A673 (cell line): ENCODE results near the gene KCND2. TPM values are rescaled to one million over a fixed set of nuclear protein-coding genes. Genes with fewer than 3 reads are reported as not detected.

Experiments
- BruUV-seq: library from RNA; stranded (reverse); fragments of 400-500 nt; replicated peaks from 2 replicates; lab custom pipeline; 2021; lab: Mats Ljungman, UMichigan
- CTCF ChIA-PET: fragments of 300-600 bp; sonication (Branson Sonifier 250); formaldehyde crosslinking; loops from one replicate; lab custom pipeline; 2022; ENCODE audit warnings: antibody characterized with exemption; lab: Charles Lee
- POLR2A ChIA-PET: fragments of 300-600 bp; sonication (Branson Sonifier 250); formaldehyde crosslinking; loops from one replicate; lab custom pipeline; 2022; ENCODE audit warnings: antibody characterized with exemption; ENCODE audit not compliant: low non-redundant PET; lab: Charles Lee
- DNase-seq: peaks from one replicate; pipeline ENCODE4 v3.0.0-alpha.2; 2015; ENCODE audit warnings: low spot score
- H3K27ac ChIP-seq: fragments of 200-600 bp; sonication (generic); 2 replicates; pipeline ENCODE4 v1.5.1; 2016; ENCODE audit warnings: mixed run types, low read depth, mild to moderate bottlenecking, mixed read lengths, antibody characterized with exemption, low read length; ENCODE audit not compliant: poor library complexity, severe bottlenecking
- H3K27me3 ChIP-seq: fragments of 200-600 bp; sonication (generic); replicated peaks from 2 replicates; pipeline ENCODE4 v1.6.1; 2017; ENCODE audit warnings: mixed run types, low read depth, mild to moderate bottlenecking, mixed read lengths, antibody characterized with exemption, low read length; ENCODE audit not compliant: insufficient read depth, poor library complexity
- H3K36me3 ChIP-seq: fragments of 200-600 bp; sonication (generic); 2 replicates; pipeline ENCODE4 v1.6.1; 2016; ENCODE audit warnings: mixed run types, mild to moderate bottlenecking, mixed read lengths, antibody characterized with exemption, low read length; ENCODE audit not compliant: insufficient read depth, poor library complexity, severe bottlenecking
- H3K4me1 ChIP-seq: fragments of 200-600 bp; sonication (generic); 2 replicates; pipeline ENCODE4 v1.6.1; 2017; ENCODE audit warnings: mixed run types, mild to moderate bottlenecking, mixed read lengths, antibody characterized with exemption, low read length; ENCODE audit not compliant: insufficient read depth, poor library complexity, severe bottlenecking
- H3K4me3 ChIP-seq: fragments of 200-600 bp; sonication (generic); 2 replicates; pipeline ENCODE4 v1.5.1; 2016; ENCODE audit warnings: low read depth, mixed run types, mild to moderate bottlenecking, mixed read lengths, low read length; ENCODE audit not compliant: poor library complexity, severe bottlenecking
- H3K9me3 ChIP-seq: fragments of 200-600 bp; sonication (generic); 2 replicates; pipeline ENCODE4 v1.6.1; 2016; ENCODE audit warnings: mixed run types, low read depth, mild to moderate bottlenecking, mixed read lengths, antibody characterized with exemption, low read length; ENCODE audit not compliant: poor library complexity, severe bottlenecking
- EZH2 ChIP-seq: fragments of 200-600 bp; sonication (generic); IDR thresholded peaks from 2 replicates; pipeline ENCODE4 v1.6.1; 2017; ENCODE audit warnings: borderline replicate concordance, low read depth, mild to moderate bottlenecking, mixed read lengths, antibody characterized with exemption, low read length; ENCODE audit not compliant: poor library complexity, severe bottlenecking
- intact Hi-C: fragments of 100-400 bp; cut with micrococcal nuclease; formaldehyde crosslinking; loops from one replicate; pipeline ENCODE4 v1.10.0; 2022; ENCODE audit not compliant: unreplicated experiment
- total RNA-seq: library from RNA; stranded (reverse); gene quantifications from 2 replicates; pipeline ENCODE4 v1.2.3, GENCODE V29; 2021
- TF ChIP-seq, protein P1 (sequence below): fragments of 300-800, 200-600 bp; sonication (generic); conservative IDR thresholded peaks from 2 replicates; pipeline ENCODE4 v1.5.1; 2017; ENCODE audit warnings: low read depth, mild to moderate bottlenecking, antibody characterized with exemption, low read length, moderate library complexity, mixed read lengths

Gene KCND2
- total RNA-seq, 1 experiment from 2014 or later = not detected

DNA sequence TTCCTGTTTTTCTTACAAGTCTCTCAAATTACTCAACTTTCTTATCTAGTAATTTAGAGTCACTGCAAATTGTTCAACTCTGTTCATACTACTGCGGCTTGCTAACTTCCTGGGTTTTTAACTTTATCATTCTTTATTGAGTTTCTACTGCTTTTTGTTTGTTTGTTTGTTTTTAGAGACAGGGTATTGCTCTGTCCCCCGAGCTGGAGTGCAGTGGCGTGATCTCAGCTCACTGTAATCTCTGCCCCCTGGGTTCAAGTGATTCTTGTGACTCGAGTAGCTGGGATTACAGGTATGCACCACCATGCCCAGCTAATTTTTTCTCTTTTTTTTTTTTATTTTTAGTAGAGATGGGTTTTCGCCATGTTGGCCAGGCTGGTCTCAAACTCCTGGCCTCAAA, 402.1 kb downstream of the KCND2 start:
- Histone ChIP-seq H3K36me3 (no peaks in the 10 kb centered on the region), H3K9me3 (no peaks in the 10 kb centered on the region), H3K27ac (no peak overlapping the region), H3K27me3 (no peaks in the 10 kb centered on the region), H3K4me1 (no peaks in the 10 kb centered on the region), H3K4me3 (no peak overlapping the region)
- TF ChIP-seq, protein P1, sequence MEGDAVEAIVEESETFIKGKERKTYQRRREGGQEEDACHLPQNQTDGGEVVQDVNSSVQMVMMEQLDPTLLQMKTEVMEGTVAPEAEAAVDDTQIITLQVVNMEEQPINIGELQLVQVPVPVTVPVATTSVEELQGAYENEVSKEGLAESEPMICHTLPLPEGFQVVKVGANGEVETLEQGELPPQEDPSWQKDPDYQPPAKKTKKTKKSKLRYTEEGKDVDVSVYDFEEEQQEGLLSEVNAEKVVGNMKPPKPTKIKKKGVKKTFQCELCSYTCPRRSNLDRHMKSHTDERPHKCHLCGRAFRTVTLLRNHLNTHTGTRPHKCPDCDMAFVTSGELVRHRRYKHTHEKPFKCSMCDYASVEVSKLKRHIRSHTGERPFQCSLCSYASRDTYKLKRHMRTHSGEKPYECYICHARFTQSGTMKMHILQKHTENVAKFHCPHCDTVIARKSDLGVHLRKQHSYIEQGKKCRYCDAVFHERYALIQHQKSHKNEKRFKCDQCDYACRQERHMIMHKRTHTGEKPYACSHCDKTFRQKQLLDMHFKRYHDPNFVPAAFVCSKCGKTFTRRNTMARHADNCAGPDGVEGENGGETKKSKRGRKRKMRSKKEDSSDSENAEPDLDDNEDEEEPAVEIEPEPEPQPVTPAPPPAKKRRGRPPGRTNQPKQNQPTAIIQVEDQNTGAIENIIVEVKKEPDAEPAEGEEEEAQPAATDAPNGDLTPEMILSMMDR = no peak
- TF ChIP-seq EZH2 = no peak
- POLR2A ChIA-PET = no interaction called here
- intact Hi-C loops = no loop called here
- CTCF ChIA-PET = no interaction called here
- no peak for DNase-seq
- no TSS peak for BruUV-seq

- TF ChIP-seq, protein P1 = no peak
- TF ChIP-seq EZH2 = no peak
- Histone ChIP-seq H3K36me3 (no peaks in the 10 kb centered on the region), H3K4me1 (no peaks in the 10 kb centered on the region), H3K4me3 (no peak overlapping the region), H3K27me3 (no peaks in the 10 kb centered on the region), H3K9me3 (no peaks in the 10 kb centered on the region), H3K27ac (no peak overlapping the region)
- POLR2A ChIA-PET = no interaction called here
- no peak for DNase-seq
- CTCF ChIA-PET = no interaction called here
- intact Hi-C loops = no loop called here
- BruUV-seq = no TSS peak
Measured at GRCh38 chr7:120677535-120677934, 404.6 kb downstream of the KCND2 start.

- TF ChIP-seq, protein P1 = no peak
- no peak for TF ChIP-seq EZH2
- ChIA-PET CTCF (no interaction called here), POLR2A (no interaction called here)
- no peak overlapping the region for H3K4me3 ChIP-seq
- H3K4me1 ChIP-seq = no peaks in the 10 kb centered on the region
- no peak overlapping the region for H3K27ac ChIP-seq
- DNase-seq = no peak
- no peaks in the 10 kb centered on the region for H3K36me3 ChIP-seq
- intact Hi-C loops = no loop called here
- BruUV-seq = no TSS peak
- H3K27me3 ChIP-seq = no peaks in the 10 kb centered on the region
- H3K9me3 ChIP-seq = no peaks in the 10 kb centered on the region
Measured at GRCh38 chr7:120680985-120681384, 408.0 kb downstream of the KCND2 start.
